PFSK-1 (cell line): ENCODE measurements around the gene PNLDC1.

Source experiments
- FOXP2 ChIP-seq: optimal IDR thresholded peaks from 2 replicates; pipeline ENCODE3; 2011; ENCODE audit warnings: borderline replicate concordance, control low read depth, inconsistent platforms; ENCODE audit not compliant: insufficient read depth; ENCODE audit errors: extremely low read length, extremely low read depth
- POLR2AphosphoS5 ChIP-seq: IDR thresholded peaks from 2 replicates; pipeline ENCODE4 v1.6.1; 2012; ENCODE audit warnings: low read depth, mild to moderate bottlenecking, control low read depth, low read length, moderate library complexity
- REST ChIP-seq, 2 experiments: IDR thresholded peaks; 2 replicates each; pipeline versions ENCODE4 v1.6.1 to v1.8.0; 2011 to 2012; ENCODE audit warnings: low read depth in 2 of 2, low read length in 2 of 2, control low read depth in 1 of 2, inconsistent platforms in 1 of 2, mild to moderate bottlenecking in 1 of 2, moderate library complexity in 1 of 2; ENCODE audit not compliant: insufficient read depth in 1 of 2
- SIN3A ChIP-seq: IDR thresholded peaks from 2 replicates; pipeline ENCODE4 v1.6.1; 2012; ENCODE audit warnings: mild to moderate bottlenecking, low read length, moderate library complexity, borderline replicate concordance; ENCODE audit not compliant: insufficient read depth
- TAF1 ChIP-seq: IDR thresholded peaks from 2 replicates; pipeline ENCODE4 v1.6.1; 2012; ENCODE audit warnings: low read length, control low read depth, borderline replicate concordance; ENCODE audit not compliant: insufficient read depth

Gene PNLDC1

GRCh38 chr6:159833556-159833955, 33.5 kb downstream of the PNLDC1 start:
- TF ChIP-seq FOXP2: no peak
- TF ChIP-seq REST (IDR thresholded peaks at IDR 0.05; ENCODE audit: insufficient read depth in 1 of 2, low read depth in 2 of 2, low read length in 2 of 2): no peak
- no peak for TF ChIP-seq POLR2AphosphoS5
- no peak for TF ChIP-seq TAF1
- no peak for TF ChIP-seq SIN3A

- TF ChIP-seq SIN3A: no peak
- TF ChIP-seq POLR2AphosphoS5: no peak
- no peak for TF ChIP-seq TAF1
- TF ChIP-seq REST (IDR thresholded peaks at IDR 0.05; ENCODE audit: insufficient read depth in 1 of 2, low read depth in 2 of 2, low read length in 2 of 2): no peak
- no peak for TF ChIP-seq FOXP2
Observed at GRCh38 chr6:159833997-159834603, 34.0 kb downstream of the PNLDC1 start.

- TF ChIP-seq SIN3A (no peak), FOXP2 (no peak), POLR2AphosphoS5 (no peak), TAF1 (no peak), REST (IDR thresholded peaks at IDR 0.05; ENCODE audit: insufficient read depth in 1 of 2, low read depth in 2 of 2, low read length in 2 of 2) (no peak)
Observed at GRCh38 chr6:159836718-159837490, 36.8 kb downstream of the PNLDC1 start.

- TF ChIP-seq POLR2AphosphoS5 (no peak), TAF1 (no peak), SIN3A (no peak), REST (IDR thresholded peaks at IDR 0.05; ENCODE audit: insufficient read depth in 1 of 2, low read depth in 2 of 2, low read length in 2 of 2) (no peak), FOXP2 (no peak)
Observed at GRCh38 chr6:159837511-159837910, 37.4 kb downstream of the PNLDC1 start.
